Ishikawa (cell line): ENCODE results near the gene SP8.

ENCODE experiments used
- CEBPB ChIP-seq: IDR thresholded peaks from 2 replicates; pipeline ENCODE4 v1.6.1; 2012
- CREB1 ChIP-seq: IDR thresholded peaks from 2 replicates; pipeline ENCODE4 v1.6.1; 2012; ENCODE audit warnings: low read depth
- EGR1 ChIP-seq: IDR thresholded peaks from 2 replicates; pipeline ENCODE4 v1.6.1; 2012
- EP300 ChIP-seq: IDR thresholded peaks from 2 replicates; pipeline ENCODE4 v1.6.1; 2012; ENCODE audit warnings: borderline replicate concordance
- MAX ChIP-seq: IDR thresholded peaks from 2 replicates; pipeline ENCODE4 v1.6.1; 2012
- RAD21 ChIP-seq: IDR thresholded peaks from 2 replicates; pipeline ENCODE4 v1.6.1; 2012; ENCODE audit warnings: low read depth
- REST ChIP-seq: IDR thresholded peaks from 2 replicates; pipeline ENCODE4 v1.6.1; 2012; ENCODE audit warnings: low read depth, mild to moderate bottlenecking
- TAF1 ChIP-seq: IDR thresholded peaks from 2 replicates; pipeline ENCODE4 v1.6.1; 2012; ENCODE audit warnings: low read depth, mild to moderate bottlenecking
- TCF12 ChIP-seq: IDR thresholded peaks from 2 replicates; pipeline ENCODE4 v1.6.1; 2012; ENCODE audit warnings: low read depth
- TEAD4 ChIP-seq: IDR thresholded peaks from 2 replicates; pipeline ENCODE4 v1.6.1; 2012
- USF1 ChIP-seq: IDR thresholded peaks from 2 replicates; pipeline ENCODE4 v1.6.1; 2012
- YY1 ChIP-seq: IDR thresholded peaks from 2 replicates; pipeline ENCODE4 v1.6.1; 2012; ENCODE audit warnings: low read depth
- ZBTB7A ChIP-seq: IDR thresholded peaks from 2 replicates; pipeline ENCODE4 v1.6.1; 2012; ENCODE audit warnings: low read depth

SP8 gene

GRCh38 chr7:20742913-20743312 lies 43.8 kb downstream of the SP8 start:
- TF ChIP-seq YY1, result no peak
- TF ChIP-seq EGR1, result no peak
- no peak for TF ChIP-seq TEAD4
- no peak for TF ChIP-seq CREB1
- no peak for TF ChIP-seq CEBPB
- TF ChIP-seq TAF1, result no peak
- no peak for TF ChIP-seq EP300
- no peak for TF ChIP-seq RAD21
- TF ChIP-seq MAX, result no peak
- no peak for TF ChIP-seq USF1
- TF ChIP-seq REST, result no peak
- TF ChIP-seq TCF12, result no peak

GRCh38 chr7:20741801-20742200 lies 44.9 kb downstream of the SP8 start:
- no peak for TF ChIP-seq ZBTB7A

- no peak for TF ChIP-seq MAX
- TF ChIP-seq CEBPB, result peak; percentile 36; the same call in 1 of the 2 replicates
These were observed 47.9 kb downstream of the SP8 start for GRCh38 chr7:20738518-20739481.

GRCh38 chr7:20737840-20738448 lies 48.7 kb downstream of the SP8 start:
- TF ChIP-seq EGR1 (no peak), CEBPB (no peak)

- no peak for TF ChIP-seq ZBTB7A
These were observed 51.2 kb downstream of the SP8 start for GRCh38 chr7:20735346-20736065.
